ENCODE data around the gene SHMT1. TPM values are rescaled to one million over a fixed set of nuclear protein-coding genes. Genes with fewer than 3 reads are reported as not detected.
"Not testable (repeated sequence)": the region's sequence is repeated elsewhere in the genome, so short reads cannot be mapped to it uniquely, and the experiment has no call there.

The SHMT1 gene
- 10 to 100 TPM; 16.9 to 50.4 (median 40.0) TPM for total RNA-seq
- polyA plus RNA-seq = 10 to 100 TPM; 12.4 to 34.3 (median 18.4) TPM
- long read RNA-seq, donor 1, partial matches to known transcripts = 0 of 3 reads
- long read RNA-seq, donor 1, other reads (novel, unspliced or antisense) = 0 of 3 reads
- long read RNA-seq, donor 2, transcript SHMT1-201 (12 exons, 2,464 nt) = major isoform, 5 of 6 reads
- long read RNA-seq, donor 2, partial matches to known transcripts = 0 of 6 reads
- long read RNA-seq, donor 2, other reads (novel, unspliced or antisense) = 0 of 6 reads
- long read RNA-seq, donor 3, partial matches to known transcripts = 0 of 2 reads
- long read RNA-seq, donor 3, other reads (novel, unspliced or antisense) = 0 of 2 reads
- long read RNA-seq, donor 4 = 0 reads
- long read RNA-seq, donor 5, partial matches to known transcripts = 0 of 1 reads
- long read RNA-seq, donor 5, other reads (novel, unspliced or antisense) = 0 of 1 reads
- long read RNA-seq, donor 6, partial matches to known transcripts = 0 of 8 reads
- long read RNA-seq, donor 6, other reads (novel, unspliced or antisense) = 0 of 8 reads
- long read RNA-seq, donor 7, transcript SHMT1-201 (12 exons, 2,464 nt) = major isoform, 5 of 9 reads
- long read RNA-seq, donor 7, partial matches to known transcripts = 0 of 9 reads
- long read RNA-seq, donor 7, other reads (novel, unspliced or antisense) = 0 of 9 reads
- long read RNA-seq, donor 8, partial matches to known transcripts = 0 of 3 reads
- long read RNA-seq, donor 8, other reads (novel, unspliced or antisense) = 0 of 3 reads
- long read RNA-seq, donor 9 = 0 reads
- long read RNA-seq, donor 10, partial matches to known transcripts = 0 of 1 reads
- long read RNA-seq, donor 10, other reads (novel, unspliced or antisense) = 0 of 1 reads

- peak; percentile 55 to 91 (median 76) for TF ChIP-seq POLR2AphosphoS5 (IDR thresholded peaks at IDR 0.05)
- TF ChIP-seq CTCF (IDR thresholded peaks at IDR 0.05) = no peak
- TF ChIP-seq EP300 (IDR thresholded peaks at IDR 0.05) = no peak
- TF ChIP-seq POLR2A (IDR thresholded peaks at IDR 0.05) = no peak
- peaks cover 10 to 24% (median 16%) of the 10 kb centered on the region in 4 donors for H3K4me1 ChIP-seq
- H3K9me3 ChIP-seq = no peaks in the 10 kb centered on the region
- WGBS, 5 donors = 0 to 1% (median 0%) methylated on average over 22 to 76 of the region's 76 CpGs
- H3K4me3 ChIP-seq = peak within 1 kb of the TSS; percentile 77 to 94 (median 84)
- DNase-seq = peak; percentile 97
- H3K27ac ChIP-seq = peak within 1 kb of the TSS; percentile 58 to 92 (median 82)
- peaks cover 0 to 20% (median 18%) of the 10 kb centered on the region in 4 donors for H3K36me3 ChIP-seq
- intact Hi-C loops (cut with DNase I; ENCODE audit: low total_unique reads) = no loop called here
- no peaks in the 10 kb centered on the region for H3K27me3 ChIP-seq
Measured at GRCh38 chr17:18363101-18364049, at the start of gene SHMT1. TSS of gene SHMT1 (minus strand) at chr17:18363550. CDS start at chr17:18355981, 7,569 bp downstream.

GRCh38 chr17:18412001-18412538 lies 48.7 kb upstream of the SHMT1 start:
- H3K9me3 ChIP-seq; intact Hi-C loops (cut with DNase I; ENCODE audit: low total_unique reads); DNase-seq; H3K27me3 ChIP-seq; H3K36me3 ChIP-seq: not testable (repeated sequence)
- H3K4me3 ChIP-seq = peak overlapping the region; percentile 40 to 52 (median 48)
- H3K4me1 ChIP-seq = peaks cover 0 to 14% (median 2%) of the 10 kb centered on the region in 4 donors
- peak overlapping the region in 2 of 5 donors; percentile 67 to 70 for H3K27ac ChIP-seq
- WGBS, 5 donors = no CpG with 5 or more reads among the region's 32 CpGs

- H3K27me3 ChIP-seq; H3K36me3 ChIP-seq; intact Hi-C loops (cut with DNase I; ENCODE audit: low total_unique reads); H3K9me3 ChIP-seq: not testable (repeated sequence)
- peak in 1 of 2 donors; percentile 76 for DNase-seq
- Histone ChIP-seq H3K4me3 (peak overlapping the region; percentile 40 to 52 (median 48)), H3K4me1 (peaks cover 0 to 14% (median 2%) of the 10 kb centered on the region in 4 donors), H3K27ac (peak overlapping the region; percentile 29 to 81 (median 67))
- 1 to 2% (median 2%) methylated on average over 20 to 25 of the region's 25 CpGs for WGBS, 5 donors
Measured at GRCh38 chr17:18411377-18411864, 48.1 kb upstream of the SHMT1 start.

GRCh38 chr17:18410736-18411135 lies 47.4 kb upstream of the SHMT1 start:
- Histone ChIP-seq H3K4me3 (peak overlapping the region in 3 of 4 donors; percentile 40 to 52 (median 46)), H3K27ac (peak overlapping the region in 4 of 5 donors; percentile 31 to 70 (median 50)), H3K4me1 (peaks cover 0 to 14% (median 2%) of the 10 kb centered on the region in 4 donors)
- intact Hi-C loops (cut with DNase I; ENCODE audit: low total_unique reads); H3K9me3 ChIP-seq; H3K27me3 ChIP-seq; H3K36me3 ChIP-seq: not testable (repeated sequence)
- peak in 1 of 2 donors; percentile 43 for DNase-seq
- 7 to 33% (median 15%) methylated on average over 6 to 11 of the region's 11 CpGs for WGBS, 5 donors

GRCh38 chr17:18409321-18409720 lies 46.0 kb upstream of the SHMT1 start:
- 14 to 29% (median 18%) methylated on average over 6 of the region's 6 CpGs for WGBS, 5 donors
- H3K9me3 ChIP-seq; H3K27me3 ChIP-seq; H3K27ac ChIP-seq; intact Hi-C loops (cut with DNase I; ENCODE audit: low total_unique reads); H3K36me3 ChIP-seq; H3K4me3 ChIP-seq: not testable (repeated sequence)
- H3K4me1 ChIP-seq = peaks cover 0 to 14% (median 2%) of the 10 kb centered on the region in 4 donors
- DNase-seq = peak in 1 of 2 donors; percentile 21

- H3K27me3 ChIP-seq; intact Hi-C loops (cut with DNase I; ENCODE audit: low total_unique reads); H3K9me3 ChIP-seq; H3K36me3 ChIP-seq; H3K4me3 ChIP-seq; H3K27ac ChIP-seq: not testable (repeated sequence)
- peaks cover 0 to 14% (median 2%) of the 10 kb centered on the region in 4 donors for H3K4me1 ChIP-seq
- 10 to 29% (median 15%) methylated on average over 3 of the region's 3 CpGs for WGBS, 5 donors
- peak in 1 of 2 donors; percentile 6 for DNase-seq
Measured at GRCh38 chr17:18408906-18409305, 45.6 kb upstream of the SHMT1 start.

GRCh38 chr17:18403604-18404003 lies 40.3 kb upstream of the SHMT1 start:
- intact Hi-C loops (cut with DNase I; ENCODE audit: low total_unique reads); H3K27ac ChIP-seq; H3K4me3 ChIP-seq; H3K27me3 ChIP-seq; H3K4me1 ChIP-seq; H3K9me3 ChIP-seq; DNase-seq; H3K36me3 ChIP-seq: not testable (repeated sequence)
- 33 to 40% methylated on average over 2 to 3 of the region's 5 CpGs; no CpG with 5 or more reads in 3 of the 5 donors for WGBS, 5 donors

- H3K27ac ChIP-seq; H3K9me3 ChIP-seq; intact Hi-C loops (cut with DNase I; ENCODE audit: low total_unique reads); H3K27me3 ChIP-seq; H3K36me3 ChIP-seq; H3K4me3 ChIP-seq; H3K4me1 ChIP-seq: not testable (repeated sequence)
- 3 to 17% (median 10%) methylated on average over 1 to 4 of the region's 5 CpGs for WGBS, 5 donors
- DNase-seq = peak; percentile 15 to 53
Measured at GRCh38 chr17:18403166-18403565, 39.8 kb upstream of the SHMT1 start.

All from stomach (tissue), 19 donors.